ENCODE data around the gene DONSON.
"Not testable (repeated sequence)": the region's sequence is repeated elsewhere in the genome, so short reads cannot be mapped to it uniquely, and the experiment has no call there.

Gene DONSON, protein sequence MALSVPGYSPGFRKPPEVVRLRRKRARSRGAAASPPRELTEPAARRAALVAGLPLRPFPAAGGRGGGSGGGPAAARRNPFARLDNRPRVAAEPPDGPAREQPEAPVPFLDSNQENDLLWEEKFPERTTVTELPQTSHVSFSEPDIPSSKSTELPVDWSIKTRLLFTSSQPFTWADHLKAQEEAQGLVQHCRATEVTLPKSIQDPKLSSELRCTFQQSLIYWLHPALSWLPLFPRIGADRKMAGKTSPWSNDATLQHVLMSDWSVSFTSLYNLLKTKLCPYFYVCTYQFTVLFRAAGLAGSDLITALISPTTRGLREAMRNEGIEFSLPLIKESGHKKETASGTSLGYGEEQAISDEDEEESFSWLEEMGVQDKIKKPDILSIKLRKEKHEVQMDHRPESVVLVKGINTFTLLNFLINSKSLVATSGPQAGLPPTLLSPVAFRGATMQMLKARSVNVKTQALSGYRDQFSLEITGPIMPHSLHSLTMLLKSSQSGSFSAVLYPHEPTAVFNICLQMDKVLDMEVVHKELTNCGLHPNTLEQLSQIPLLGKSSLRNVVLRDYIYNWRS

DNA sequence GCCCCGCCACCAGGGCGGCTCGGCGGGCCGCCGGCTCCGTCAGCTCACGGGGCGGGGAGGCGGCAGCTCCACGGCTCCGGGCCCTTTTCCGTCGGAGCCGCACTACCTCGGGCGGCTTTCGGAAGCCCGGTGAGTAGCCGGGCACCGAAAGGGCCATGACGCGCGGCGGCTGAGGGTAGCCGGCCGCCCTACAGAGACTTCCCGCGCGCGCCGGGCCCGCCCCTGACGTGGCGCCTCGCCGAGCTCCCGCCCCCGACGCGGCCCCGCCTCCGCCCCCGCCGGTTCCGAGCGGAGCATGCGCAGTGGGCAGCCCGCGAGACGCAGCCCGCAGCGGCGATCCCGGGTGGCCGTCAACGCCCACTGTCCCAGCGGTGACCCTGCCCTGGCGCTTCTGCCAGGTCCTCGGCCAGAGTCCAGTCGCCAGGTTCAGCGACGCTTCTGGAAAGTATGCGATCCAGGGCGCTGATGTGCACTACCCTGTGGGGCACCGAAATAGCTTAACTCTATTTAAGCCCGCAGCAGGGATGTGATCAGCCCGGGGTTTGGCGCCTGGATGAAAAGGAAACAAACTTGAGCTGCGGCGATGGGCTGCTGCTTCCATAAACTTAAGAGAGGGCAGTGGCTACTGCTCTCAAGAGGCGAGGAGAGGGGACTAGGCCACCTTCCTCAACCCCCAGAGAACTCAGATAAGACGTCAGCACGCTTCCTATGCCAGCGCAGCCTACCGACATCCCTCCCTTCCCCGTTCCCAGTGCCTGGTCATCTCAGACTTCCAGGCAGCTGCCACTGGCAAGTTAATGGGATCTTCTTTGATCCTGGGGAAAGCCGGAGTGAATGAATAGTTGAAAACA lies at the start of gene DONSON:
TSS of gene DONSON (minus strand) at position 200 of the 851 bp plus-strand sequence. CDS start at position 157, 43 bp downstream.
- DNase-seq (ENCODE audit: low read depth in 2 of 2) = peak; percentile 66 to 70

DNA sequence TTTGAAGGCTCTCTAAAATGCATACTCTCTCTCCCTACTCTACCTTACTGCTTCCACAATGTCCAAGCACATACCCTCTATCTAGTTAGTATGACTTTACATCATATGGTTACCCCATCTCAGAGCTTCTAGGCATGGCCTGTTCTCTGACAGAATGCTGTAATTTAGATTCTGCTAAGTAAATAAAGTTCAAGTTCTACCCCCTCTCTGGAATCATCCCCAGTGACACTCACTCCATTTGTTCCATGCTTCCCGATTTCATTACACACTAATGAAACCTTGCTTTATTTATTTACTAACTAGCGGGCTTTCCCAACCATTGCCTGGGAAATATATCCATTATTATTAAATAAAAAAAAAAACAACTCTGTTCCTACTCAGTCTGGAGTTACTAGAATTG lies 45.8 kb upstream of the DONSON start:
- no peak for DNase-seq (ENCODE audit: low read depth in 2 of 2)

GRCh38 chr21:33626151-33626550 lies 37.7 kb upstream of the DONSON start:
- not testable (repeated sequence) for DNase-seq (ENCODE audit: low read depth in 2 of 2)

- no peak for DNase-seq (ENCODE audit: low read depth in 2 of 2)
Measured at GRCh38 chr21:33622253-33622652, 33.8 kb upstream of the DONSON start.

- no peak for DNase-seq (ENCODE audit: low read depth in 2 of 2)
Measured at GRCh38 chr21:33619726-33620125, 31.2 kb upstream of the DONSON start.

GRCh38 chr21:33618407-33618806 lies 29.9 kb upstream of the DONSON start:
- no peak for DNase-seq (ENCODE audit: low read depth in 2 of 2)

DNA sequence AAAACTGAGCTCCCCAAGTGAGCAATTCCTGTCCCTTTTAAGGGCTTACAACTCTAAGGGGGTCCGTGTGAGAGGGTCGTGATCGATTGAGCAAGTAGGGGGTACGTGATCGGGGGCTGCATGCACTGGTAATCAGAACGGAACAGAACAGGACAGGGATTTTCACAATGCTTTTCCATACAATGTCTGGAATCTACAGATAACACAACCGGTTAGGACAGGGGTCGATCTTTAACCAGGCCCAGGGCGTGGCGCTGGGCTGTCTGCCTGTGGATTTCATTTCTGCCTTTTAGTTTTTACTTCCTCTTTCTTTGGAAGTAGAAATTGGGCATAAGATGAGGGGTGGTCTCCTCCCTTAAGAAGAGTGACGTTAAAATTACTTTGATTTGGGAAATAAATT lies 29.1 kb upstream of the DONSON start:
- DNase-seq (ENCODE audit: low read depth in 2 of 2) = not testable (repeated sequence)

DNA sequence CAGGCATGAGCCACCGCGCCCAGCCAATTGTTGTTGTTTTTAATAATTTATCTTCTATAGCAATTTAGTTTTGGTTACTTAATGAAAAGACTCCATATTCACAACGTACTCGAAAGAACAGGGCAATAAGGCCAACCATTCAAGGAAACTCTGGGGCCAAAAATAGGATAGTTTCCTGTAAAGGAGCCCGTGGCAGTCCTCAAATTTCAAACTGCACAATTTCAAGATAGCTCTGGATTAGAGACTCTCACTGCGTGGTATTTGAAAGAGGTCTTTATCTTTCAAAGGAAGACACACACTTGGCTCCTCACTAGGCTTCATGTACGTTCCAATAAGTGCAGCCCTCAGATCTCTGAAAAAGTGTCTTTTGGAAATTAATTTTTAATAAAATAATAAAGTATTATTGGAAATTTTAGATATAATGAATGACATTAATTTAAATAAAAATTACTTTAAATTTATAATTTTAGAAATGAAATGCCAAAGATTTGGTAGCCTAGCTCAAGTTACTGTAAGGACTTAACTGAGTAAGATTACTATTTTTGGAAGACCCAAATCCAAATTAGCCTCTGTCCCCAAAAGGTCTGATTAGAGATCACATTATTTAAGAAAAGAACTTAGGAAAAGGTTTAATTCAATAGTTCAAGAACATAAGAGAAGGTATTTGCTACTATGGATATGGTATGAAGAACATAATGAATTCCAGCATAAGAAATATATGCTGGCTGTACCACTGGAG lies 22.7 kb upstream of the DONSON start:
- DNase-seq (ENCODE audit: low read depth in 2 of 2) = no peak

GRCh38 chr21:33608559-33608958 lies 20.1 kb upstream of the DONSON start:
- DNase-seq (ENCODE audit: low read depth in 2 of 2) = no peak

DNA sequence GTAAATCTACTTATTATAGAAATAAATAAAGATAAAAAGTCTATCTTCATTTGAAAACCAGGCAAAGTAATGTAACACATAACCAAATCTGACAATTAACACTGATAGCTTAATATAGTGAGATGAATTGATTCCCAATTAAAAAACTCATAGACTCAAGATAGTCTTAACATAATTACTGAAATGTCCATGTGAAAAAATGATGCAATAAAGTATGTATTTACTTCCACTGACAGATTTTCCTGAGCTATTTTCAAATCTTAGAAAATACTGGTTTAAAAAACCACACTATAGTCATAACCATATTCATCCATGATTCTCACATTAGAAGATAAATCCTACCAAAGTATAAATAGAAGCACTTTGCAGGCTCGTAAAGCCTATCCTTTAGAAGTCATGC lies 9.6 kb upstream of the DONSON start:
- no peak for DNase-seq (ENCODE audit: low read depth in 2 of 2)

DNA sequence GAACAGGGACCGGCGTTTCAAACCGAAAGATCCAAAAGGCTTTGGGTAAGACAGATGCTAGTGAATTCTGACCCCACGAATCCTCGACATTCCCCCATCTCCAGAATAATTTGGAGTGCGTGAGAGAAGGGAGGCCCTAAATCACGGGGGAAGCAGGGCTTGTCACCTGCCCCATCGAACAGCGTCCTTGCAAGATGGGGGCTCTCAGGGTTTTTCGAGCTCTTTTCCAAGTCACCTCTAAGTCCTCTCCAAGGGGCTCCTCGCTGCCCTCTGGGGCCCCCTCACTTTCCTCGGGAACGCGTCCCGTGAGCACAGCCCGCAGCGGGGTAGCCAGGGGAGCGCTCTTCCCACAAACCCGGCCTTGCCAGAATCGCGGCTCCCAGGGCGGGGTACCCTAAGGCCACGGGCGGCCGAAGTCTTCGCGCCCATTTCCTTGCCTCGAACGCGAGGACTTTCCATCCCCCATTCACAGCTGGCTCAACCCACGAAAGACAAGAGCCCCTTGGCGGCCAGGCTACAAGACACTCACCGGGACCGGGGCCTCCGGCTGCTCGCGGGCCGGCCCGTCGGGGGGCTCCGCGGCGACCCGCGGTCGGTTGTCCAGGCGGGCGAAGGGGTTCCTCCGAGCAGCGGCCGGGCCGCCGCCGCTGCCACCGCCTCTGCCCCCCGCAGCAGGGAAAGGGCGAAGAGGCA lies 546 bp downstream of the DONSON start:
- no peak for DNase-seq (ENCODE audit: low read depth in 2 of 2)

GRCh38 chr21:33586927-33587326 lies 1.6 kb downstream of the DONSON start:
- DNase-seq (ENCODE audit: low read depth in 2 of 2) = no peak

GRCh38 chr21:33584455-33584854 lies 4.0 kb downstream of the DONSON start:
- no peak for DNase-seq (ENCODE audit: low read depth in 2 of 2)

DNA sequence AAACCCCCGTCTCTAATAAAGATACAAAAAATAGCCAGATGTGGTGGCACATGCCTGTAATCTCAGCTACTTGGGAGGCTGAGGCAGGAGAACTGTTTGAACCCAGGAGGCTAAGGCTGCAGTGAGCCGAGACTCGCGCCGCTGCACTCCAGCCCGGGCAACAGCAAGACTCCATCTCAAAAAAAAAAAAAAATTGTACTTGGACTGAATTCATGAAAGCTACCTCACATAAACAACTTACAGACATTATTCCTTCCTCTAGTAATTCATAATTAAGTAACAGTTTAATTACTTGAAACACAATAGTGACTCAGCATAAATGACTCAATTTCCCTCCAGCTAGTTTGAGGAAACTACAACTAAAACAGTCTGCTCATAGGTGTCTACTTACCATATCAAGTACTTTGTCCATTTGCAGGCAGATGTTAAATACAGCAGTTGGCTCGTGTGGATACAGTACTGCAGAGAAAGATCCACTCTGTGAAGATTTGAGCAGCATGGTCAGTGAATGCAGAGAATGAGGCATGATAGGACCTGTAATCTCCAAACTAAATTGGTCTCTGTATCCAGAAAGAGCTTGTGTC lies 9.4 kb downstream of the DONSON start:
- DNase-seq (ENCODE audit: low read depth in 2 of 2) = no peak

- DNase-seq (ENCODE audit: low read depth in 2 of 2) = no peak
Measured at GRCh38 chr21:33578214-33578613, 10.3 kb downstream of the DONSON start.

GRCh38 chr21:33576741-33577141 lies 11.7 kb downstream of the DONSON start:
- not testable (repeated sequence) for DNase-seq (ENCODE audit: low read depth in 2 of 2)

GRCh38 chr21:33572350-33572749 lies 16.1 kb downstream of the DONSON start:
- DNase-seq (ENCODE audit: low read depth in 2 of 2) = no peak

GRCh38 chr21:33569991-33570390 lies 18.5 kb downstream of the DONSON start:
- no peak for DNase-seq (ENCODE audit: low read depth in 2 of 2)

- no peak for DNase-seq (ENCODE audit: low read depth in 2 of 2)
Measured at GRCh38 chr21:33568448-33568847, 20.0 kb downstream of the DONSON start.

DNA sequence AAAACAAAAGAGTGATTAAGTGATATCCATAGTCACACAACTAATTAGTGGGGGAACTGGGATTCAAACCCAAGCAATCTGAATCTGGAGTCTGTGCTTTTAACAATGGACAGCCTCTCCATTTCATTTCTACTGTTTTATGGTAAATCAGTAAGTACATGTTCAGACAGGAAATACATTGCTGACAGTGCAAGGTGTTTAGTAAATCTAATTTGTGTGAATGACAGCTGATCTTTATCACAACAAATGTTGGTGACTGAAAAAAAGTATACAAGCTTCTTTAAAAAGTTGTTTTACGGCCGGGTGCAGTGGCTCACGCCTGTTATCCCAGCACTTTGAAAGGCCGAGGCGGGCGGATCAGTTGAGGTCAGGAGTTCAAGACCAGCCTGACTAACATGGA lies 20.6 kb downstream of the DONSON start:
- DNase-seq (ENCODE audit: low read depth in 2 of 2) = no peak

DNA sequence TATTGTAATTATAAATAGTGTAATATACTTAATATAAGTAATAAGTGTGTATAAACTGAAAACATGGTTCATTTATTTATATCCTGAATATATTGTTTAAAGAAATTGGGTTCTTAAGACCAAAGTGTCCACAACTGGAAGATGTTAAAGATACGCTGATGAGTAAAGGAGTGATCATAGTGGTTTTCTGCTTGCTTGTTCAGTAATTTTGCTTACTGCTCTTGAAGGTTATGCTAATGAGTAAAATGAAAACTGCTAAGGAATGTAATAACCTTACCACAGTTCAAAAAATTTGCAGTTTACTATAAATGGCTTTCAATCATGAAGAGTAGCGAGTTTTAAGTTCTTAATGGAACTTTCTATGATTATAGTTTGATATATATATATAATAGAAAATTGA lies 22.0 kb downstream of the DONSON start:
- DNase-seq (ENCODE audit: low read depth in 2 of 2) = no peak
